Prostate gland (tissue), 2 donors: ENCODE data around the gene ZNF638.

Experiments used
- CTCF ChIP-seq, 4 experiments: fragments of 200-600 bp in 2 of 4; fragments of 450-650 bp in 2 of 4; sonication (generic) in 2 of 4; IDR thresholded peaks; 1 replicate in 3 of 4; 2 replicates in 1 of 4; pipeline ENCODE4 v1.5.1; 2016 to 2019; ENCODE audit warnings: antibody characterized with exemption in 4 of 4, mild to moderate bottlenecking in 2 of 4, moderate library complexity in 2 of 4
- POLR2AphosphoS5 ChIP-seq: sonication (generic); formaldehyde crosslinking; IDR thresholded peaks from one replicate; pipeline ENCODE4 v1.6.1; 2017; ENCODE audit warnings: antibody characterized with exemption

- TF ChIP-seq CTCF (IDR thresholded peaks at IDR 0.05) (no peak), POLR2AphosphoS5 (no peak)
Measured at GRCh38 chr2:71471276-71471675, 139.7 kb downstream of the ZNF638 start.
